Lower lobe of right lung (tissue), 2 donors: Measurements from ENCODE around the gene RBM20. TPM values are rescaled to one million over a fixed set of nuclear protein-coding genes. Genes with fewer than 3 reads are reported as not detected.
"Not testable (repeated sequence)": the region's sequence is repeated elsewhere in the genome, so short reads cannot be mapped to it uniquely, and the experiment has no call there.

ENCODE experiments used
- ATAC-seq, 2 donors: fragments of 200-7000 bp; cut with Tn5 transposase; one replicate each; pipeline ENCODE4 v1.9.1; 2020 to 2022; ENCODE audit warnings: mild to moderate bottlenecking in 2 of 2, moderate library complexity in 2 of 2
- DNase-seq: peaks from one replicate; pipeline ENCODE4 v3.0.0-alpha.2; 2020
- H3K27ac ChIP-seq: fragments of 200-600 bp; one replicate; pipeline ENCODE4 v1.8.0; 2022
- H3K27me3 ChIP-seq: fragments of 200-600 bp; one replicate; pipeline ENCODE4 v1.8.0; 2022; ENCODE audit warnings: low read depth
- H3K36me3 ChIP-seq: fragments of 200-600 bp; one replicate; pipeline ENCODE4 v1.8.0; 2022; ENCODE audit warnings: mild to moderate bottlenecking
- H3K4me1 ChIP-seq: fragments of 200-600 bp; one replicate; pipeline ENCODE4 v1.8.0; 2022
- H3K4me3 ChIP-seq: fragments of 200-600 bp; one replicate; pipeline ENCODE4 v1.8.0; 2022; ENCODE audit warnings: mild to moderate bottlenecking
- H3K9me3 ChIP-seq: fragments of 200-600 bp; one replicate; pipeline ENCODE4 v1.8.0; 2022
- intact Hi-C: fragments of 100-400 bp; cut with DNase I; formaldehyde crosslinking; loops from one replicate; pipeline ENCODE4 v1.11.0; 2022
- total RNA-seq: library from RNA; stranded (reverse); fragmentation: NEBNext Ultra II Directional; extraction: Animal tissue kit (Norgen Biotek cat#: 25700); gene quantifications from one replicate; pipeline ENCODE4 v1.2.1, GENCODE V29; 2021
- TF ChIP-seq, protein P1 (sequence below): fragments of 200-600 bp; IDR thresholded peaks from one replicate; pipeline ENCODE4 v1.8.0; 2022; ENCODE audit warnings: antibody characterized with exemption, mild to moderate bottlenecking
- donor health status: DM: no; HTN: yes; CAD: no; lungs with severe emphysema.

RBM20 gene
- total RNA-seq, 1 donor from 2014 or later: 1.0 TPM

DNA sequence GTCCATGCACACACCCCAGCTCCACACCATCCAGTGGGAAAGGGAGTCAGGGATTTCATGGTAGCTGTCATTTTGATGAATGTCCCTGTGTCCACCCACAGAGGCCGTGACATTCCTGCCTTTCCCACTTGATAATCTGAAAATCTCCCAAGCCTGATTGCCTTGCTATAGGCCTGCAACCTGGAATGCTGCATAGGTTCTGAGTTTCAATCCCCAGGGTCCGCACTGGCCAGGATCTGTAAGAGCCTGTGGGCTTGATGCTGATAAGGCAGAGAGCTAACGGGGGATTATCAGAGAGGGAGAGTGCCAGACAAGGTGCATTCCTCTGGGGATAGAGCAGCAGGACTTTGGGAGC is 57.5 kb downstream of the RBM20 start:
- DNase-seq: no peak
- no peak overlapping the region for H3K27ac ChIP-seq

DNA sequence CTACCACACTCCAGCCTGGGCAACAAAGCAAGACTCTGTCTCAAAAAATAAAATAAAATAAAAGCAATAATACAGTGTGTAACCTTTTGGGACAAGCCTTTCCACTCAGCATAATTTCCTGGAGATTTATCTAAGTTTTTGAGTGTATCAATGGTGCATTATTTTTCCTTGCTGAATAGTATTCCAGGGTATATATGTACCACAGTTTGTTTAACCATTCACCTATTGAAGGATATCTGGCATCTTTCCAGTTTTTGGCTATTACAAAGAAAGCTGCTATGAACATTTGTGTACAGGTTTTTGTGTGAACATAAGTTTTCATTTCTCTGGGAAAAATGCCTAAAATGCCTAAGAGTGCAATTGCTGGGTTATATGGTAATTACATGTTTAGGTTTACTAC is 59.9 kb downstream of the RBM20 start:
- no peaks in the 10 kb centered on the region for H3K9me3 ChIP-seq
- no peaks in the 10 kb centered on the region for H3K36me3 ChIP-seq
- H3K27ac ChIP-seq: no peak overlapping the region
- DNase-seq: no peak
- ATAC-seq: no peak
- TF ChIP-seq, protein P1, sequence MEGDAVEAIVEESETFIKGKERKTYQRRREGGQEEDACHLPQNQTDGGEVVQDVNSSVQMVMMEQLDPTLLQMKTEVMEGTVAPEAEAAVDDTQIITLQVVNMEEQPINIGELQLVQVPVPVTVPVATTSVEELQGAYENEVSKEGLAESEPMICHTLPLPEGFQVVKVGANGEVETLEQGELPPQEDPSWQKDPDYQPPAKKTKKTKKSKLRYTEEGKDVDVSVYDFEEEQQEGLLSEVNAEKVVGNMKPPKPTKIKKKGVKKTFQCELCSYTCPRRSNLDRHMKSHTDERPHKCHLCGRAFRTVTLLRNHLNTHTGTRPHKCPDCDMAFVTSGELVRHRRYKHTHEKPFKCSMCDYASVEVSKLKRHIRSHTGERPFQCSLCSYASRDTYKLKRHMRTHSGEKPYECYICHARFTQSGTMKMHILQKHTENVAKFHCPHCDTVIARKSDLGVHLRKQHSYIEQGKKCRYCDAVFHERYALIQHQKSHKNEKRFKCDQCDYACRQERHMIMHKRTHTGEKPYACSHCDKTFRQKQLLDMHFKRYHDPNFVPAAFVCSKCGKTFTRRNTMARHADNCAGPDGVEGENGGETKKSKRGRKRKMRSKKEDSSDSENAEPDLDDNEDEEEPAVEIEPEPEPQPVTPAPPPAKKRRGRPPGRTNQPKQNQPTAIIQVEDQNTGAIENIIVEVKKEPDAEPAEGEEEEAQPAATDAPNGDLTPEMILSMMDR: no peak
- intact Hi-C loops: no loop called here
- H3K4me1 ChIP-seq: no peaks in the 10 kb centered on the region
- no peak overlapping the region for H3K4me3 ChIP-seq
- no peaks in the 10 kb centered on the region for H3K27me3 ChIP-seq

More for the DNA sequence above, 57.5 kb downstream of the RBM20 start:
- Histone ChIP-seq H3K9me3 (no peaks in the 10 kb centered on the region), H3K4me3 (no peak overlapping the region), H3K36me3 (no peaks in the 10 kb centered on the region), H3K4me1 (no peaks in the 10 kb centered on the region), H3K27me3 (no peaks in the 10 kb centered on the region)
- ATAC-seq: no peak
- TF ChIP-seq, protein P1: no peak
- intact Hi-C loops: no loop called here

DNA sequence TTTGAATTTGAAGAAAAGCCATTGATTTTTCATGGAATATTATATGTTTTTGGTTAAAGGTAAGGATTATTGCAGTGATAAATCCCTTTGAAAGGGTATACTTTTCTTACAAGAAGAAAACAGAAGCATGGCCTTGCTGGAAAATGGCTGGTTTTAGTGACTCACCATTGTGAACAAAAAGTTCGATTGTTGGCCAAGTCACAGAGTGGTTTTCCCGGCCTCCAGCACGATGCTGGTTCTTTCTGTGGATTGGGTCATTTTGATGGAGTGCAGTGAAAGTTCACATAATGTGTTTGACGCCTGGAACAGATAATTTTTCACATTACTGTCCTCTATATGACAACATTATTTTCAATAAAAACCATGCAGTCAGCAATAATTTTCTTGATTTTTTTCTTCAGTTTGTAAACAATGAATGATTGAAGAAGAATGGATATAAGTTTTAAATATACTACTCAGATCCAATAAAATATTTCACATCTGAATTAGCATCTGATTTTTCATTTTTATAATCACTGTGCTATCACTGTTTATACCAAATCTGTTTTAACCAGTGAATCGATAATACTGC is 60.9 kb downstream of the RBM20 start:
- Histone ChIP-seq H3K27me3 (no peaks in the 10 kb centered on the region), H3K4me3 (no peak overlapping the region), H3K9me3 (no peaks in the 10 kb centered on the region), H3K36me3 (no peaks in the 10 kb centered on the region), H3K4me1 (no peaks in the 10 kb centered on the region), H3K27ac (no peak overlapping the region)
- intact Hi-C loops: no loop called here
- ATAC-seq (no peak), DNase-seq (no peak)
- TF ChIP-seq, protein P1: no peak

DNA sequence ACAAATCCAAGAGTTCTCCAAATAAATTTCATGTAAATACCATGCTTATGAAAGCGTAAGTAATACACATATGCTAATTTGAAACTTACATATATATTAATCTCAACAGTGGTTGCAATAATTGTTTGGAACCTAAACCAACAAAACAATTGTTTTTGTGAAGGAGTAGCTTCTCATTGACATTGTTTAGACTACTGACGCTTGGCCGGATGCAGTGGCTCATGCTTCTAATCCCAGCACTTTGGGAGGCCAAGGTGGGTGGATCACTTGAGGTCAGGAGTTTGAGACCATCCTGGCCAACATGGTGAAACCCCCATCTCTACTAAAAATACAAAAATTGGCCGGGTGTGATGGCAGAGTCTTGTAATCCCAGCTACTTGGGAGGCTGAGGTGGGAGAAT is 61.5 kb downstream of the RBM20 start:
- H3K4me3 ChIP-seq, H3K27ac ChIP-seq, H3K4me1 ChIP-seq, DNase-seq, H3K27me3 ChIP-seq, H3K9me3 ChIP-seq, H3K36me3 ChIP-seq, ATAC-seq, intact Hi-C loops: not testable (repeated sequence)

DNA sequence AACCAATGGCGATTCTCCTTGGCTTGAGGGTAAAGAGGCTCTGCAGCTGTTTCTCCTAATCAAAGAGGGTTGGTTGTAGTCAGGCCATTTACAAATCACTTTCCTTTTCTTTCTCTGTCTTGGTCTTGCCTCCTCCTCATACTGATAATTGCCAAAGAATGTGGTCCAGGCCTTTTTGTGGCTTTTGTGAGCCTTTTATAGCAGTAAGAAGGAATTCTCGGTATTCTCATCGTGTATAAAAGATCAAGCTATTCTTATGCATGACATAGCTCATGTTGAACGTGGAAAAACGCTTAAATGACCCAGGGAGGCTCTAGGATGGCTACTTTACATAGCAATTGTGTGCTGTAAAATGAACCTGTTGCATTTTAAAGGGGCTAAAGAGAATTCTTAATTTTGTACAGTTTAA is 62.6 kb downstream of the RBM20 start:
- no peak overlapping the region for H3K4me3 ChIP-seq
- DNase-seq (no peak), ATAC-seq (no peak)
- peaks cover 4% of the 10 kb centered on the region for H3K27me3 ChIP-seq
- TF ChIP-seq, protein P1: no peak
- no peaks in the 10 kb centered on the region for H3K36me3 ChIP-seq
- intact Hi-C loops: no loop called here
- H3K4me1 ChIP-seq: no peaks in the 10 kb centered on the region
- no peak overlapping the region for H3K27ac ChIP-seq
- no peaks in the 10 kb centered on the region for H3K9me3 ChIP-seq

DNA sequence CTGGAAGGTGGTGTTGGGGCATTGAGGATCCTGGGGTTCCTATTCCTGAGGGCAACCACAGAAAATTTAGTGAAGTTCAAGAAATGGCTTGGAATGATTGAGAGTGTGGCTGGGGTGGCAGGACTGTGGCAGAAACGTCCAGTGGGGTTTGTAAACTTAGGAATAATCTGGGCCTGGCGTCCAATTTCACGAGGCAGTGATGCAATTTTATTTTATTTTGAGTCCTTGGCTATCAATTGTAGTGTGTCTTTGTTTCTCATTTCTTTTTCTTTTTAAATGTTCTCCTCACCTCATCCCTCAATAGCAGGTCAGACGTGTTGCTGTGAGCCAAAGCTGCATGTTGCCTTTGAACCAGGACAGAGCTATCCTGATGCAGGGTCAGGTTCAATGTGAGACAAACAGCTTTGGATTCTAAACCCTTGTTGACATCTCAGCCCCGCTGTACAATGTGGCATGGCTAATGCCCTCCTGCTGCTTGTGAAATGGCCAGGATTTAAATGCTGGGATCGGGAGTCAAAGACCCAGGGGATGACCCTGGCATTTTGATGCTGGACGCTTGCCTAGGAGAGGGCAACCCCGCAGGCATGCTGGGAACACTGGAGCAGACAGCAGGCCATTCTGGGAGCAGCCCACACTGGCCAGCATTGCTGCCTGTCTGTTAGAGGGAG is 64.8 kb downstream of the RBM20 start:
- H3K27me3 ChIP-seq: peaks cover 4% of the 10 kb centered on the region
- H3K4me1 ChIP-seq: no peaks in the 10 kb centered on the region
- ATAC-seq (no peak), DNase-seq (no peak)
- TF ChIP-seq, protein P1: no peak
- no peaks in the 10 kb centered on the region for H3K36me3 ChIP-seq
- H3K4me3 ChIP-seq: no peak overlapping the region
- intact Hi-C loops: no loop called here
- no peak overlapping the region for H3K27ac ChIP-seq
- H3K9me3 ChIP-seq: no peaks in the 10 kb centered on the region
